A172 (cell line): ENCODE results near the gene MYO1A. TPM values are rescaled to one million over a fixed set of nuclear protein-coding genes. Genes with fewer than 3 reads are reported as not detected.

Source experiments
- DNase-seq: peaks from one replicate; pipeline ENCODE4 v3.0.0-alpha.2; 2015; ENCODE audit warnings: low spot score
- total RNA-seq: library from RNA; depleted of rRNA; stranded (reverse); fragments of >200 nt; shearing (Covaris generic); gene quantifications from 2 replicates; pipeline ENCODE4 v1.2.3, GENCODE V29; 2014; rRNA removed

Gene MYO1A
- not detected in 2 replicates for total RNA-seq

- peak; percentile 35 for DNase-seq
These were observed at the start of gene MYO1A for GRCh38 chr12:57049890-57050289. Gene MYO1A (minus strand): TSS chr12:57050129. CDS start chr12:57048323, 1,806 bp downstream.

GRCh38 chr12:57099047-57099714 lies 49.3 kb upstream of the MYO1A start:
- peak; percentile 40 for DNase-seq

GRCh38 chr12:57098546-57098945 lies 48.6 kb upstream of the MYO1A start:
- no peak for DNase-seq

GRCh38 chr12:57097554-57097835 lies 47.6 kb upstream of the MYO1A start:
- no peak for DNase-seq

- DNase-seq, result no peak
These were observed 47.0 kb upstream of the MYO1A start for GRCh38 chr12:57096748-57097553.

- DNase-seq, result peak; percentile 46
These were observed 46.2 kb upstream of the MYO1A start for GRCh38 chr12:57096099-57096572.

- no peak for DNase-seq
These were observed 45.5 kb upstream of the MYO1A start for GRCh38 chr12:57095440-57095839.

- DNase-seq, result no peak
These were observed 44.6 kb upstream of the MYO1A start for GRCh38 chr12:57094208-57095160.

- no peak for DNase-seq
These were observed 43.7 kb upstream of the MYO1A start for GRCh38 chr12:57093415-57094207.

- no peak for DNase-seq
These were observed 43.0 kb upstream of the MYO1A start for GRCh38 chr12:57092876-57093414.

GRCh38 chr12:57092529-57092862 lies 42.6 kb upstream of the MYO1A start:
- DNase-seq, result no peak

- no peak for DNase-seq
These were observed 42.0 kb upstream of the MYO1A start for GRCh38 chr12:57091638-57092528.

GRCh38 chr12:57090924-57091637 lies 41.2 kb upstream of the MYO1A start:
- DNase-seq, result no peak

- no peak for DNase-seq
These were observed 40.6 kb upstream of the MYO1A start for GRCh38 chr12:57090490-57090889.

- peak; percentile 38 for DNase-seq
These were observed 39.6 kb upstream of the MYO1A start for GRCh38 chr12:57089271-57090245.

- DNase-seq, result peak; percentile 78
These were observed 38.7 kb upstream of the MYO1A start, which contains the start of gene NAB2 for GRCh38 chr12:57088354-57089270. Gene NAB2 (plus strand): TSS chr12:57089114. CDS start chr12:57089272, 158 bp downstream.
